Sciatic nerve (tissue), 2 donors: ENCODE results near the gene PARD6B. TPM values are rescaled to one million over a fixed set of nuclear protein-coding genes. Genes with fewer than 3 reads are reported as not detected.
A peak's percentile ranks its signal among the peaks of the same experiment; 100 is the strongest.

Source experiments
- ATAC-seq: fragments of 200-7000 bp; cut with Tn5 transposase; one replicate; pipeline ENCODE4 v1.9.1; 2020; ENCODE audit warnings: mild to moderate bottlenecking, moderate library complexity
- DNase-seq: peaks from one replicate; pipeline ENCODE4 v3.0.0-alpha.2; 2020; ENCODE audit warnings: low spot score
- intact Hi-C: fragments of 100-400 bp; cut with DNase I; formaldehyde crosslinking; loops from one replicate; pipeline ENCODE4 v1.14.2; 2022
- total RNA-seq: library from RNA; stranded (reverse); fragmentation: NEBNext Ultra II Directional; extraction: Animal tissue kit (Norgen Biotek cat#: 25700); gene quantifications from one replicate; pipeline ENCODE4 v1.2.1, GENCODE V29; 2021
- donor health status: DM: no; HTN: no; CAD: no.
- donor health status: DM: no; HTN: no; CAD: no.

PARD6B gene
- total RNA-seq, 1 donor from 2014 or later, result 5.7 TPM

DNA sequence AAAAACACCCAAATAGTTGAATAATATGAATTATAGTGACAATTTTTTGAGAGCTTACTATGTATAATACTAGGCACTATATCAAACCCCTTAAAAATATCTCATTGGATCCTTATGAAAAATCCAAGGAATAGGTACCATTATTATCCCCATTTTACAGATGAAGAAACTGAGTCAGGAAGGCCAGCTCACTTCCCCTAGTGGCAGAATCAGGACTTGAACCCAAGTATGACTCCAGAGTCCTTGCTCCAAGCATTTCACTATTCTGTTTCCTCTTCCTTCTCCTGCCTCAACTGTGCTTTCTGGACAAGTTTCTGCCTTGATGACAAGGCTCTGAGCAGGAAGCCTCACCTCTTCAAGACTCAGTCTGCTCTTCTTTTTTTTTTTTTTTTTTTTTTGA is 10.8 kb upstream of the PARD6B start:
- ATAC-seq (no peak), DNase-seq (no peak)
- intact Hi-C loops, result no loop called here

DNA sequence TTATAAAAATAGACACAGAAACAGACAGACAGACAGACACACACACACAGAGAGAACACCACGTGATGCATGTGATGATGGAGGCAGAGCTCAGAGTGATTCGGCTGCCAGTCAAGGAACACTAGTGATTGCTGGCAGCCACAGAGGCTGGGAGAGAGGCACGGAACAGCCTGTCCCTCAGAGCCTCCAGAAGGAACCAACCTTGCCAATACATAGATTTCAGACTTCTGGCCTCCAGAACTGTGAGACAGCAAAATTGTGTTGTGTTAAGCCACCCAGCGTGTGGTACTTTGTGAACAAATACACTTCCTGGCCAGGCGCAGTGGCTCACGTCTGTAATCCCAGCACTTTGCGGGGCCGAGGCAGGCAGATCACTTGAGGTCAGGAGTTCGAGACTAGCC is 9.5 kb upstream of the PARD6B start:
- intact Hi-C loops, result no loop called here
- ATAC-seq (peak; percentile 81), DNase-seq (peak; percentile 52)

GRCh38 chr20:50722424-50723155 is 8.8 kb upstream of the PARD6B start:
- ATAC-seq, result no peak
- intact Hi-C loops, result no loop called here
- peak; percentile 26 for DNase-seq

GRCh38 chr20:50723672-50724071 is 7.7 kb upstream of the PARD6B start:
- intact Hi-C loops, result no loop called here
- DNase-seq (peak; percentile 12), ATAC-seq (no peak)

- intact Hi-C loops, result no loop called here
- ATAC-seq (no peak), DNase-seq (peak; percentile 42)
These were observed 7.2 kb upstream of the PARD6B start for GRCh38 chr20:50724112-50724725.

DNA sequence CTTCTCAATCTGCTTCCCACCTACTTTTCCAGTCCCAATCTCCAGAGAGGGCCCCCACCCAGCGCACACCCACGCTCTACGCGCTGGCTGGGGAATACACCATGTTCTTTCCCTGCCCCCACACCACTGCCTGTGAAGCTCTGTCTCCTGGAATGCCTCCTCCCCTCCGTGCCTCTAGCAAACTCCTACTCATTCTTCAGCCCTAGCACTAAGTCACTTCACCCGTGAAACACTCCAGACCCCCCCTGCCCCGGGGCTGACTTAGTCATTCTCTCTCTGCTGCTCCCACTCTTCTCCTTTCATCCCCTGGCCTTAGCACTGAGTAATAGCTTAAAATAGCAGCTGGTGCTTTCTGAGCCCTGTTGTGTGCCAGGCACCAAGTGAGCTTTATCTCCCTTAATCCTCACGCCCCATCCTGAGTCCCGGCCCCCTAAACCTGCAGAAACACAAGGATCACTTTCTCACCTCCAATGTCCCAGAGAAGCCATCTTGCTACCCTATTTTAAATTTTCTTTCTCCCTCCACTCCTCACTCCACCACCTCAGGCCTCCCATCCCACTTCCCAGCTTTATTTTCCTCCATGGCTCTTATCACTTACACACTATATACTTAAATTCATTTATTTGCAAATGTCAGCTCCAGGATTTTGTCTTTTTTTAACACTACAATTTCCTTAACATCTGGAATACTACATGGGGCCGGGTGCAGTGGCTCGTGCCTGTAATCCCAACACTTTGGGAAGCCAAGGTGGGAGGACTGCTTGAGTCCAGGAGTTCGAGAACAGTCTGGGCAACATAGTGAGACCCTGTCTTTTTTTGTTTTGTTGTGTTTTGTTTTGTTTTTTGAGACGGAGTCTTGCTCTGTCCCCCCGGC is 6.3 kb upstream of the PARD6B start:
- intact Hi-C loops, result no loop called here
- ATAC-seq, result peak; percentile 72
- DNase-seq, result peak; percentile 73

GRCh38 chr20:50725724-50726005 is 5.7 kb upstream of the PARD6B start:
- intact Hi-C loops, result no loop called here

GRCh38 chr20:50726955-50727791 is 4.2 kb upstream of the PARD6B start:
- intact Hi-C loops, result no loop called here
- no peak for DNase-seq
- ATAC-seq, result no peak

More at GRCh38 chr20:50725724-50726005, 5.7 kb upstream of the PARD6B start:
- DNase-seq (peak; percentile 17), ATAC-seq (no peak)

- intact Hi-C loops, result no loop called here
- ATAC-seq (peak; percentile 7), DNase-seq (peak; percentile 37)
These were observed 3.4 kb upstream of the PARD6B start for GRCh38 chr20:50727792-50728485.

GRCh38 chr20:50728486-50728980 is 2.8 kb upstream of the PARD6B start:
- ATAC-seq, result no peak
- intact Hi-C loops, result no loop called here
- no peak for DNase-seq

- ATAC-seq (no peak), DNase-seq (peak; percentile 37)
- intact Hi-C loops, result no loop called here
These were observed 2.2 kb upstream of the PARD6B start for GRCh38 chr20:50728981-50729874.

DNA sequence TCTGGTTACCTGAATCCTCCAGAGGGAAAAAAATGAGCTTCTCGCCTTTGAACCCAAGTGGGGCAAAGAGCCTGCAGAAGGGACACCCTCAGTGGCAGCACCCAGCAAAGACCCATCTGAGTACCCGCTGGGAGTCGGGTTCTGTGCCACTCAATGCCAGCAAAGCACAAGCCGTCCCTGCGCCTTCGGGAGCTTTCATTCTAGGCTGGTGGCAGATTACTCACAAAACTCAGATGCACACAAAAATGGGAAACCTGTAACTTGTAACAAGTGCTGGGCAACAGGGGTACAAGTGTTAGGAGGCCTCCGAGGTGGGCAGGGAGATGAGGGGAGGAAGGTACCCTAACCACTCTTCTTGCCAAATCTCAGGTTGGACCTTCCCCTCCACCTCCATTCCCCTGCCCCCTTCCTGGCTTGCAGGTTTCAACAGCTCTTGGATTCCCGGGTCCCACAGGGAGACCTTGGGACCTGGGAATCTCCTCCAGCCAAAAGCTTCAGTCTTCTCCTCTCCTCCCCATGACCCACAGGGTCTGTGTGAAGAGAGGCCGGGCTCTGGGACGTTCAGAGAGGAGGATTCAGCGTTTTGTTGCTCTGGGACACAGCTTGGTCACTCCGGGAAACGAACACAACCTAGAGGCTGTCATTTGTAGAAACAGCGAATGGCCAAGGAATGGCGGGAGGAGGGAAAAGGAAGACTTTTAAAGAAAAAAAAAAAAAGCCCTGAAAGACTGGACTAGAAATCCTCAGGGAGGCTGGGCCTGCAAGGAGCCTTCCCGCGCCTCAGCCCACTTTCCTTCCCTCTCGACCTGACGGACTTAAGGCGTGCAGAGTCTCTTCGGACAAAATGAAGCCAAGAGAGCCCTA is 1.2 kb upstream of the PARD6B start:
- ATAC-seq (peak; percentile 13), DNase-seq (peak; percentile 56)
- intact Hi-C loops, result no loop called here

- ATAC-seq, result no peak
- intact Hi-C loops, result no loop called here
- DNase-seq, result no peak
These were observed 670 bp upstream of the PARD6B start for GRCh38 chr20:50730765-50731054.

DNA sequence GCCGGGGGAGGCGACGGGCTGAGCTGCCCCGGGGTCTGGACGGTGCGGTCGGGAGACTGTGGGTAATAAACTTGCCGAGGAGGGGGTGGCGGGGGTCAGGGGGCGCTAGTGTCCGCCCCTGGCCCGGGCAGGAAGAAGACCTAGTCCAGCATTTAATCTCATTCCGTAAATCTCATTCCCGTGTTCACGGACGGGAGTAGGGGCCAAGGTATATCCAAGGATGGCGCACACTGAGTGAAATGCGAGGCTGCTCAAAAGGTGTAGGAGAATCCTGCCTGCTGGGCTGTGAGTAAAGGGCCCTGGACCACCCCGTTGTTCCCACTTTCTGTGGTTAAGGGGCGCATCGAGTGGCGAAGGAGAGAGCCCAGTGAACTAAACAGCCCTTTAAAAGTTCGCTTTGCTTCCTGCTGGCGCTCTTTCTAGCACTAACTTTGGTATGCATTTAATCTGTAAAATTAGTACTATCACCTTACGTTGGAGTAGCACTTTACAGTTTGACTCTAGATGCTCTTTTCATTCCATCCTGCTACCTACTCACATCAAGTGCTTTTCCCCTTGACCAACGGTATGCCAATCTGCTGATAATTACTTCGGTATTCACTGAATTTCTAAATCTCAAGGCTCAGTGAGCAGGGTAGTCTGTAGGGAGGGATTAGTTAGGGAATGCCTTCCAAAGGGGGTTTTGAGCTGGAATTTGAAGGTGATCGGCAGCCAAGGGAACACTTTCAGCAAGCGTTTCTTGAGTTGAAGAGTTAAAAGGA is 730 bp downstream of the PARD6B start:
- ATAC-seq, result no peak
- intact Hi-C loops, result no loop called here
- no peak for DNase-seq

DNA sequence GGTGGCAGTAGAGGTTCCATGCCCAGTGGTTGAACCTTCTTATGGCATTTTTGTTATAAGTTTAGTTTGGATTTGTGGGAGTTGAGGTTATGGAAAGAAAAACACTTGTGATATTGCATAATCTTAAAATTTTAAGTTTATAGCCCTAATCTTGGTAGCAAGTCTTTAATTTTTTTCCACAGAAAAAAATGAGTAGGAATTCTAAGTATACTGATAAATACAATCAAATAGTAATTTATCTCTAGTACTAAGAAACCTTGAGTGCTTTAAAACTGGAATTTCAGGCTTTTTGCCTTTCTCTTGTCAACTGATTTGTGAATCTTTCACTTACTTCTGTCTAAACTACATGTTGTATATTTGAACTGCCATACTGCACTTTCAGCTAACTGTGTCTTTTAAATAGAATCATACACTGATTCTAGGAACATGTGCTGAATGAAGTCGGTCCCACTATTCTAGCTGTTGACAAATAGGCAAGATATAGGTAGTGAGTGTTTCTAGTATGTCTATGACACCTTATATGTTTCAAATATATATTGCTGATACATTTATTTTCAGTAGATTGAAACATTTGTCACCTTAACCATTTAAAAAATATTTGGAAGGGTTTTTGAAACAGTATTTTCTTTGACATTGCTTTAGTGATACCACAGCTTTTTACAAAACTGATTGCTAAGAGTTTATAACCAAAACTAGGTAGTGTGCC is 2.4 kb downstream of the PARD6B start:
- intact Hi-C loops, result no loop called here
- ATAC-seq, result no peak
- no peak for DNase-seq
